ENCODE results near the gene PPM1J. TPM values are rescaled to one million over a fixed set of nuclear protein-coding genes. Genes with fewer than 3 reads are reported as not detected.

The PPM1J gene
- total and polyA plus RNA-seq, 2 of the 8 experiments (the other 6 are each of a cell fraction or from before 2014, with no cell fraction given) = 19.4 to 31.6 TPM

GRCh38 chr1:112701227-112702066 is 13.7 kb downstream of the PPM1J start:
- Histone ChIP-seq H3K23me2 (ENCODE audit: low read depth, low read length) (peaks cover 9% of the 10 kb centered on the region; the same call in 1 of the 2 replicates), H3K18ac (ENCODE audit: extremely low read depth, low read length) (no peak overlapping the region), H3K27ac (ENCODE audit: low read depth, low read length) (no peak overlapping the region), H2BK120ac (replicated peaks; ENCODE audit: low read depth, low read length) (no peak overlapping the region), H2BK12ac (ENCODE audit: low read depth, low read length) (no peak overlapping the region), H2BK5ac (ENCODE audit: low read depth, low read length) (no peak overlapping the region), H3K4ac (replicated peaks; ENCODE audit: insufficient read length, low read depth, low read length) (no peak overlapping the region), H2AK5ac (ENCODE audit: low read depth, low read length) (no peak overlapping the region), H3K4me3 (ENCODE audit: extremely low read depth in 1 of 4, insufficient read depth in 2 of 4, low read depth in 3 of 4, low read length in 4 of 4) (no peak overlapping the region), H3K36me3 (ENCODE audit: control insufficient read depth in 2 of 4, insufficient read depth in 4 of 4, low read length in 3 of 4) (peaks cover 8 to 27% (median 15%) of the 10 kb centered on the region in 4 experiments), H4K8ac (ENCODE audit: extremely low read depth, insufficient read depth, low read length) (no peak overlapping the region), H3K14ac (ENCODE audit: insufficient read length) (no peak overlapping the region), H3K27me3 (replicated peaks in 1 of 4; ENCODE audit: control insufficient read depth in 3 of 4, extremely low read depth in 1 of 4, insufficient read depth in 3 of 4, low read length in 3 of 4) (peaks cover 0 to 9% (median 4%) of the 10 kb centered on the region in 4 experiments; a peak in 2 of 7 replicates), H3K9me3 (ENCODE audit: insufficient read depth in 2 of 2, low read depth in 1 of 2, low read length in 1 of 2) (no peaks in the 10 kb centered on the region), H4K20me1 (replicated peaks in 1 of 2; ENCODE audit: control insufficient read depth in 1 of 2, insufficient read depth in 2 of 2, low read length in 2 of 2) (peaks cover 10 to 31% of the 10 kb centered on the region in 2 experiments), H2BK15ac (ENCODE audit: low read length) (no peak overlapping the region), H4K91ac (replicated peaks; ENCODE audit: insufficient read length, low read length) (no peak overlapping the region), H3K23ac (ENCODE audit: insufficient read length) (no peak overlapping the region), H2BK20ac (ENCODE audit: low read length) (no peak overlapping the region), H3K4me1 (replicated peaks in 1 of 4; ENCODE audit: control insufficient read depth in 3 of 4, insufficient read depth in 4 of 4, low read length in 3 of 4) (peaks cover 14 to 59% (median 33%) of the 10 kb centered on the region in 4 experiments), H4K5ac (ENCODE audit: insufficient read length, low read depth, low read length) (no peak overlapping the region), H2AFZ (ENCODE audit: low read length) (no peak overlapping the region), H3K9ac (replicated peaks in 1 of 4; ENCODE audit: extremely low read depth in 1 of 4, low read depth in 3 of 4, low read length in 3 of 4) (no peak overlapping the region), H3K56ac (replicated peaks; ENCODE audit: insufficient read length, low read depth, low read length) (no peak overlapping the region), H3K79me2 (ENCODE audit: control insufficient read depth in 1 of 2, insufficient read depth in 2 of 2, low read length in 2 of 2) (no peaks in the 10 kb centered on the region), H3K4me2 (ENCODE audit: insufficient read depth in 1 of 2, low read depth in 2 of 2, low read length in 2 of 2) (no peak overlapping the region), H3K79me1 (ENCODE audit: low read depth, low read length) (no peaks in the 10 kb centered on the region)
- 90% methylated on average over 17 of the region's 17 CpGs; no CpG with 5 or more reads in 1 of the 2 experiments for WGBS, 2 experiments (ENCODE audit: extremely low coverage in 1 of 2, insufficient coverage in 1 of 2, insufficient read length in 1 of 2, insufficient replicate concordance in 2 of 2, low coverage in 1 of 2, low lambda C conversion rate in 2 of 2, missing lambda C conversion rate in 1 of 2)
- ChIA-PET CTCF (ENCODE audit: partially characterized antibody) (interaction anchor here (1.0 to 9.8 kb wide), 5 partner anchors 12 to 32 kb away, joined by 3 to 63 read pairs (median 4); partner anchors contain the start of genes MOV10 and PPM1J), POLR2A (ENCODE audit: partially characterized antibody) (interaction anchor here (0.6 to 6.8 kb wide), 11 partner anchors 8 to 312 kb away, joined by 3 to 76 read pairs (median 7); partner anchors contain the start of genes MOV10 and PPM1J)
- DNase-seq (ENCODE audit: low read depth in 1 of 2, low spot score in 2 of 2) = no peak
- FAIRE-seq = no peak
- TF ChIP-seq POLR2AphosphoS5 (IDR thresholded peaks at IDR 0.05; ENCODE audit: low read depth, low read length) = peak; percentile 53
- no peak for TF ChIP-seq SAP30 (IDR thresholded peaks at IDR 0.05; ENCODE audit: insufficient read depth, insufficient replicate concordance, low read length)
- 0 out of 3 replicates have a peak, but pooled peaks of 1 of the 2 experiments have one; percentile 14 for TF ChIP-seq POLR2A (IDR thresholded peaks at IDR 0.05; ENCODE audit: control extremely low read depth in 1 of 2, low read depth in 2 of 2, low read length in 2 of 2)

Data from H1 (cell line).